ENCODE results near the gene HDAC8.

- TF ChIP-seq, protein P1, sequence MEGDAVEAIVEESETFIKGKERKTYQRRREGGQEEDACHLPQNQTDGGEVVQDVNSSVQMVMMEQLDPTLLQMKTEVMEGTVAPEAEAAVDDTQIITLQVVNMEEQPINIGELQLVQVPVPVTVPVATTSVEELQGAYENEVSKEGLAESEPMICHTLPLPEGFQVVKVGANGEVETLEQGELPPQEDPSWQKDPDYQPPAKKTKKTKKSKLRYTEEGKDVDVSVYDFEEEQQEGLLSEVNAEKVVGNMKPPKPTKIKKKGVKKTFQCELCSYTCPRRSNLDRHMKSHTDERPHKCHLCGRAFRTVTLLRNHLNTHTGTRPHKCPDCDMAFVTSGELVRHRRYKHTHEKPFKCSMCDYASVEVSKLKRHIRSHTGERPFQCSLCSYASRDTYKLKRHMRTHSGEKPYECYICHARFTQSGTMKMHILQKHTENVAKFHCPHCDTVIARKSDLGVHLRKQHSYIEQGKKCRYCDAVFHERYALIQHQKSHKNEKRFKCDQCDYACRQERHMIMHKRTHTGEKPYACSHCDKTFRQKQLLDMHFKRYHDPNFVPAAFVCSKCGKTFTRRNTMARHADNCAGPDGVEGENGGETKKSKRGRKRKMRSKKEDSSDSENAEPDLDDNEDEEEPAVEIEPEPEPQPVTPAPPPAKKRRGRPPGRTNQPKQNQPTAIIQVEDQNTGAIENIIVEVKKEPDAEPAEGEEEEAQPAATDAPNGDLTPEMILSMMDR (IDR thresholded peaks at IDR 0.05 in 4 of 5, conservative IDR thresholded peaks at IDR 0.05 in 1 of 5): no peak
- no peak for TF ChIP-seq POLR2A (IDR thresholded peaks at IDR 0.05)
Measured at GRCh38 chrX:72299891-72300630, 272.6 kb downstream of the HDAC8 start.

Measured in gastrocnemius medialis (tissue), 4 donors.